CD4-positive, alpha-beta memory T cell (primary cell): ENCODE data around the gene SPOCK2. TPM values are rescaled to one million over a fixed set of nuclear protein-coding genes. Genes with fewer than 3 reads are reported as not detected.
"Not testable (repeated sequence)": the region's sequence is repeated elsewhere in the genome, so short reads cannot be mapped to it uniquely, and the experiment has no call there.

Experiments used
- CTCF ChIA-PET: fragments of 350-600 bp; sonication (Branson Sonifier 250); formaldehyde crosslinking; loops from one replicate; lab custom pipeline; 2021; ENCODE audit warnings: inconsistent platforms; ENCODE audit not compliant: partially characterized antibody; lab: Charles Lee
- POLR2A ChIA-PET: fragments of 350-600 bp; sonication (Branson Sonifier 250); formaldehyde crosslinking; loops from one replicate; lab custom pipeline; 2021; ENCODE audit not compliant: partially characterized antibody; lab: Charles Lee
- DNase-seq, 5 donors: peaks; one replicate each; pipeline versions ENCODE4 v3.0.0 to v3.0.0-alpha.2; 2020 to 2022; ENCODE audit warnings: mixed read lengths in 1 of 5
- H3K27ac ChIP-seq: one replicate; pipeline ENCODE4 v1.7.0; 2013; ENCODE audit warnings: low read depth, low read length
- H3K27me3 ChIP-seq: 2 replicates; pipeline ENCODE4 v1.7.0; 2013; ENCODE audit warnings: mild to moderate bottlenecking, low read length, moderate library complexity; ENCODE audit not compliant: insufficient read depth
- H3K36me3 ChIP-seq: 2 replicates; pipeline ENCODE4 v1.7.0; 2013; ENCODE audit warnings: mild to moderate bottlenecking, low read length, moderate library complexity; ENCODE audit not compliant: insufficient read depth
- H3K4me1 ChIP-seq: 2 replicates; pipeline ENCODE4 v1.7.0; 2013; ENCODE audit warnings: mild to moderate bottlenecking, low read length, moderate library complexity; ENCODE audit not compliant: insufficient read depth
- H3K4me3 ChIP-seq, 2 donors: one replicate each; pipeline ENCODE4 v1.7.0; 2013; ENCODE audit warnings: low read length in 2 of 2, mild to moderate bottlenecking in 1 of 2
- H3K9me3 ChIP-seq, 2 donors: one replicate each; pipeline ENCODE4 v1.7.0; 2013; ENCODE audit warnings: low read length in 2 of 2, control low read depth in 1 of 2; ENCODE audit not compliant: control insufficient read depth in 1 of 2
- H3K27ac Mint-ChIP-seq, 7 donors: one replicate each; pipeline ENCODE4 v1.8.0; 2020 to 2021; ENCODE audit warnings: mixed read lengths in 7 of 7, mild to moderate bottlenecking in 6 of 7, inconsistent platforms in 3 of 7, moderate library complexity in 3 of 7
- H3K27me3 Mint-ChIP-seq, 2 donors: one replicate each; pipeline ENCODE4 v1.8.0; 2020 to 2021; ENCODE audit warnings: mixed read lengths in 2 of 2
- H3K36me3 Mint-ChIP-seq, 2 donors: one replicate each; pipeline ENCODE4 v1.8.0; 2020 to 2021; ENCODE audit warnings: mixed read lengths in 2 of 2, inconsistent platforms in 1 of 2, mild to moderate bottlenecking in 1 of 2
- H3K4me1 Mint-ChIP-seq, 4 donors: one replicate each; pipeline ENCODE4 v1.8.0; 2020 to 2021; ENCODE audit warnings: mixed read lengths in 4 of 4, mild to moderate bottlenecking in 1 of 4
- H3K4me3 Mint-ChIP-seq, 8 donors: one replicate each; pipeline ENCODE4 v1.8.0; 2020 to 2021; ENCODE audit warnings: mixed read lengths in 8 of 8, mild to moderate bottlenecking in 7 of 8, moderate library complexity in 6 of 8, inconsistent platforms in 3 of 8
- H3K9me3 Mint-ChIP-seq, 8 donors: one replicate each; pipeline ENCODE4 v1.8.0; 2020 to 2021; ENCODE audit warnings: mixed read lengths in 8 of 8, mild to moderate bottlenecking in 5 of 8, inconsistent platforms in 3 of 8, moderate library complexity in 1 of 8
- intact Hi-C: fragments of 100-400 bp; cut with micrococcal nuclease; formaldehyde crosslinking; loops from one replicate; pipeline ENCODE4 v1.15.1; 2023
- polyA plus RNA-seq, 2 donors: library from polyadenylated mRNA; unstranded; fragments of 300-500 nt; fragmentation: Illumina TruSeq; gene quantifications; one replicate each; pipeline ENCODE4 v1.2.3, GENCODE V29; 2021
- total RNA-seq, 2 experiments: library from RNA; stranded (reverse); gene quantifications; one replicate each; pipeline ENCODE4 v1.2.3, GENCODE V29; 2021

SPOCK2 gene, protein sequence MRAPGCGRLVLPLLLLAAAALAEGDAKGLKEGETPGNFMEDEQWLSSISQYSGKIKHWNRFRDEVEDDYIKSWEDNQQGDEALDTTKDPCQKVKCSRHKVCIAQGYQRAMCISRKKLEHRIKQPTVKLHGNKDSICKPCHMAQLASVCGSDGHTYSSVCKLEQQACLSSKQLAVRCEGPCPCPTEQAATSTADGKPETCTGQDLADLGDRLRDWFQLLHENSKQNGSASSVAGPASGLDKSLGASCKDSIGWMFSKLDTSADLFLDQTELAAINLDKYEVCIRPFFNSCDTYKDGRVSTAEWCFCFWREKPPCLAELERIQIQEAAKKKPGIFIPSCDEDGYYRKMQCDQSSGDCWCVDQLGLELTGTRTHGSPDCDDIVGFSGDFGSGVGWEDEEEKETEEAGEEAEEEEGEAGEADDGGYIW
- 100 to 1,000 TPM; 552 to 556 TPM for total RNA-seq
- 100 to 1,000 TPM; 174 to 260 TPM for polyA plus RNA-seq

DNA sequence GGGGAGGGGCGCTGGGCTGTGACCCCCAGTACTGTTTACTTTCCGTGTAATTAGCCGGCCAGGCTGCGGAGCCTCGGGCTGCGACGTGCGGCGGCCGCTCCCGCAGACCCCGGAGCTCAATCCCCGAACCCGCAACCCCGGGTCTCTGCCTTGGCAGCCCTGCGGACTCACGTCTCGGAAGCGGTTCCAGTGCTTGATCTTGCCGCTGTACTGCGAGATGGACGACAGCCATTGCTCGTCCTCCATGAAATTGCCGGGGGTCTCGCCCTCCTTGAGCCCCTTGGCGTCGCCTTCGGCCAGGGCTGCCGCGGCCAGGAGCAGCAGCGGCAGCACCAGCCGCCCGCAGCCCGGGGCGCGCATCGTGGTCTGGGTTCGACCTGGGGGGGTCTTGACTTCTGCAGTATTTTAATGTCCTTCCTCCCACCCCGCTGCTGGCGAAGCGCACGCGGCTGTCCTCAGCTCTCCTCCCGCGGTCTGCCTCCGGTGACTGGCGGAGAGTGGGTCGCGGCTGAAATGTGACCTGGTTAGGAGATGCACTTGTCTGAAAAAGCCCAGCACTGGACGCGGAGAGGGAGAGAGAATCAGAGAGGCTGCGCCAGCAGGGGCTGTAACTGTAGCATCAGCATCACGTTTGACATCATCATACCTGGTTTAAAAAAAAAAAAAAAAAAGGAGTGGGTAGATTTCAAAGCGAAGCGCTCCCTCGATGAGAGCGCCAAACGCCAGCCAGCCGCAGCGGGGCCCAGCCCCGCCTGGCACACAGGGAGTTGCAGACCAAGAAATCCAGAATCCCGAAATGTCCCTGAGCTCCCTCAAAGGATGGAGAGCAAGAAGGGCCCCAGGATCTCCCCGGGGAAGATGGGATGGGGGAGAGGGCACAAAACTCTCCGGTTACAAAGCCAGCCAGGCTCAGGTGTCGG is at the start of gene SPOCK2:
SPOCK2 (minus strand) TSS at position 583 of the 920 bp plus-strand sequence; CDS start at position 360, 223 bp downstream.
- POLR2A ChIA-PET: interaction anchor here (0.6 to 14.0 kb wide), 39 partner anchors 9 to 1407 kb away, joined by 3 to 329 read pairs (median 6); partner anchors contain the start of genes ANAPC16, ASCC1, DDIT4 and DNAJB12

DNA sequence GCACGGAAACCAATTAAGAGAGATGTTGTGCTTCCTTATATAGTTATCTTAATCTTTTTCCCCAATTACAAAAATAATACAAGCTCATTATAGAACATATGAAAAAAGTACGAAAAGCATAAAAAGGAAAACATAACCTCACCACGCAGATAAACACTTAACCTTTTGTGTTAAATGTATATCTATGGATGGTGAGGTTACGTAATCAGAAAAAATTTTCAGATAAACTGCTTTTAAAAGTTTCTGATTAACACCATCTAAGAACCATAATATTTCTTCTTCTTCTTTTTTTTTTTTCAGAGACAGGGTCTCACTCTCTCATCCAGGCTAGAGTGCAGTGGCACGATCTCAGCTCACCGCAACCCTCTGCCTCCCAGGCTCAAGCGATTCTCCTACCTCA is 49.2 kb upstream of the SPOCK2 start:
- no peak for DNase-seq
- Histone ChIP-seq H3K9me3 (no peaks in the 10 kb centered on the region), H3K36me3 (no peaks in the 10 kb centered on the region), H3K27me3 (no peaks in the 10 kb centered on the region), H3K4me1 (peaks cover 25% of the 10 kb centered on the region), H3K27ac (no peak overlapping the region), H3K4me3 (no peak overlapping the region)
- H3K9me3 Mint-ChIP-seq: no peaks in the 10 kb centered on the region
- CTCF ChIA-PET: interaction anchor here (0.7 to 6.9 kb wide), 2 partner anchors 11 to 44 kb away, joined by 3 to 34 read pairs; no protein-coding TSS in a partner anchor
- H3K4me1 Mint-ChIP-seq: peaks cover 22 to 38% (median 31%) of the 10 kb centered on the region in 4 donors
- H3K27ac Mint-ChIP-seq: no peak overlapping the region
- POLR2A ChIA-PET: no interaction called here
- H3K36me3 Mint-ChIP-seq: peaks cover 7 to 9% of the 10 kb centered on the region in 2 donors
- intact Hi-C loops: no loop called here
- no peak overlapping the region for H3K4me3 Mint-ChIP-seq
- H3K27me3 Mint-ChIP-seq: no peaks in the 10 kb centered on the region

More for the DNA sequence above, at the start of gene SPOCK2:
- Mint-ChIP-seq H3K9me3 (peaks cover 0 to 5% (median 0%) of the 10 kb centered on the region in 8 donors), H3K27ac (peak within 1 kb of the TSS; percentile 97 to 100 (median 100)), H3K4me1 (peaks cover 39 to 66% (median 51%) of the 10 kb centered on the region in 4 donors), H3K4me3 (peak within 1 kb of the TSS; percentile 97 to 100 (median 100)), H3K27me3 (peaks cover 0 to 2% of the 10 kb centered on the region in 2 donors), H3K36me3 (peaks cover 25 to 47% of the 10 kb centered on the region in 2 donors)
- H3K36me3 ChIP-seq: peaks cover 30% of the 10 kb centered on the region
- peaks cover 56% of the 10 kb centered on the region for H3K4me1 ChIP-seq
- H3K9me3 ChIP-seq: no peaks in the 10 kb centered on the region
- DNase-seq: peak; percentile 84 to 91 (median 86)
- intact Hi-C loops: loop anchor here (1.0 to 10.0 kb wide), 5 partner anchors 9 to 343 kb away; no protein-coding TSS in a partner anchor
- peak within 1 kb of the TSS; percentile 94 for H3K27ac ChIP-seq
- CTCF ChIA-PET: interaction anchor here (0.7 to 4.1 kb wide), 19 partner anchors 9 to 249 kb away, joined by 3 to 24 read pairs (median 4); partner anchors contain the start of genes ANAPC16 and ASCC1
- no peaks in the 10 kb centered on the region for H3K27me3 ChIP-seq
- H3K4me3 ChIP-seq: peak within 1 kb of the TSS; percentile 82 to 98

DNA sequence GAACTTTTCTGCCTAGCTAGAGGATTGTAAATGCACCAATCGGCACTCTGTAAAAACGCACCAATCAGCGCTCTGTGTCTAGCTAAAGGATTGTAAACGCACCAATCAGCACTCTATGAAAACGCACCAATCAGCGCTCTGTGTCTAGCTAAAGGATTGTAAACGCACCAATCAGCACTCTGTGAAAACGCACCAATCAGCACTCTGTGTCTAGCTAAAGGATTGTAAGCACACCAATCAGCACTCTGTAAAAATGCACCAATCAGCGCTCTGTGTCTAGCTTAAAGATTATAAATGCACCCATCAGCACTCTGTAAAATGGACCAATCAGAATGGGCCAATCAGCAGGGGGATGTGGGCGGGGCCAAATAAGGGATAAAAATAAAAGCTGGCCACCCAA is 47.9 kb upstream of the SPOCK2 start:
- H3K27me3 ChIP-seq, DNase-seq, H3K4me3 Mint-ChIP-seq, H3K27me3 Mint-ChIP-seq, H3K36me3 ChIP-seq, intact Hi-C loops, H3K4me3 ChIP-seq, H3K27ac ChIP-seq, H3K9me3 ChIP-seq, H3K9me3 Mint-ChIP-seq: not testable (repeated sequence)
- H3K4me1 ChIP-seq: peaks cover 28% of the 10 kb centered on the region
- peaks cover 9 to 12% of the 10 kb centered on the region in 2 donors for H3K36me3 Mint-ChIP-seq
- H3K27ac Mint-ChIP-seq: peak overlapping the region in 3 of 7 donors; percentile 23 to 95 (median 36)
- CTCF ChIA-PET: interaction anchor here (0.6 to 6.9 kb wide), 6 partner anchors 9 to 240 kb away, joined by 3 to 34 read pairs (median 4); no protein-coding TSS in a partner anchor
- H3K4me1 Mint-ChIP-seq: peaks cover 24 to 38% (median 32%) of the 10 kb centered on the region in 4 donors
- POLR2A ChIA-PET: interaction anchor here (1.2 to 1.4 kb wide), 2 partner anchors 9 to 79 kb away, joined by 4 read pairs; no protein-coding TSS in a partner anchor

DNA sequence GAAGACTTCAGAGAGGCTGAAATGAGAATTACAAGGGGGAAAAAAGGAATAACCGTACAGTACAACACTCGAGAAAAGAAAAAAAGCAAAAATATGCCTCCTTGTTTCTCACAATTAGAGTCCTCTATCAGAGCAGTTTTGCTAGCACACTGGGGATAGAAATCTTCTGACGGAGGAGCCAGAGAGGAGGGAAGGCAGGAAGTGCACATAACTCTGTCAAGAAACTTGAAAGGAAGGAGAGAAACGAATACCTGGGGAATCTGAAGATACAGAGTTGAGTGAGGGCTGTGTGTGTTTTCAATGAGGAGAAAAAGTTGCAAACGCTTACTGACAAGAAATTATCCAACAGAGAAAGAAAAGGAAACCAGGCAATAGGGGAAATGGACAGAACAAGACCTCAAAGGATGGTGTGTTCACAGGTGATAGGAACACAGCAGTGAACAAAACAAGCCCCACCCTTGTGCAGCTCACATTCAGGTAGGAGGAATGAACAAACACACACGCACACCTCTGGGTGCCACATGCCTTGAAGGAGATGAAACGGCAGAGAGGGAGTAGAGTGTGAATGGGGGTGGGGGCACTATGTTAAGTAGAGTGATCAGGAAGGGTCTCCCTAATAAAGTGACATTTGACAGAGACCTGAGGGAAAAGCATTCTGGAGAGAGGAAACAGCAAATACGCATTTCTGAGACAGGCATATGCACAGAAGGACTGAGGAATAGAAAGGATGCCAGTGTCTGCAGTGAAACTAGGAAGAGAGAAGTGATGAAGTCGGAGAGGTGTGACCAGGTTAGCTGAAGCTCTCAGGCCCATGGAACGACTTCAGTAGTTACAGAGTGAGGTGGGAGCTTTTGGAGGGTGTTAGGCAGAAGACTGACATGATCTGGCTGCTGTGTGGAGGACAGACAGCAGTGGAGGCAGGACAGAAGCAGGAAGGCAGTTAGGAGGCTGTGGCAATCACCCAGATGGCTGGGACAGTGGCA is 46.7 kb upstream of the SPOCK2 start:
- Histone ChIP-seq H3K27me3 (no peaks in the 10 kb centered on the region), H3K4me3 (no peak overlapping the region), H3K9me3 (no peaks in the 10 kb centered on the region), H3K4me1 (peaks cover 28% of the 10 kb centered on the region), H3K27ac (peak overlapping the region; percentile 12), H3K36me3 (no peaks in the 10 kb centered on the region)
- intact Hi-C loops: no loop called here
- CTCF ChIA-PET: interaction anchor here (1.0 to 1.8 kb wide), 4 partner anchors 9 to 239 kb away, joined by 3 to 11 read pairs (median 8); no protein-coding TSS in a partner anchor
- Mint-ChIP-seq H3K27ac (peak overlapping the region; percentile 31 to 95 (median 83)), H3K36me3 (peaks cover 10 to 12% of the 10 kb centered on the region in 2 donors), H3K4me3 (peak overlapping the region in 7 of 8 donors; percentile 43 to 78 (median 61)), H3K4me1 (peaks cover 22 to 36% (median 30%) of the 10 kb centered on the region in 4 donors), H3K27me3 (no peaks in the 10 kb centered on the region), H3K9me3 (no peaks in the 10 kb centered on the region)
- DNase-seq: peak in 4 of 5 donors; percentile 10 to 18 (median 14)
- POLR2A ChIA-PET: interaction anchor here (1.4 kb wide), 1 partner anchor 80 kb away, joined by 4 read pairs; no protein-coding TSS in a partner anchor

DNA sequence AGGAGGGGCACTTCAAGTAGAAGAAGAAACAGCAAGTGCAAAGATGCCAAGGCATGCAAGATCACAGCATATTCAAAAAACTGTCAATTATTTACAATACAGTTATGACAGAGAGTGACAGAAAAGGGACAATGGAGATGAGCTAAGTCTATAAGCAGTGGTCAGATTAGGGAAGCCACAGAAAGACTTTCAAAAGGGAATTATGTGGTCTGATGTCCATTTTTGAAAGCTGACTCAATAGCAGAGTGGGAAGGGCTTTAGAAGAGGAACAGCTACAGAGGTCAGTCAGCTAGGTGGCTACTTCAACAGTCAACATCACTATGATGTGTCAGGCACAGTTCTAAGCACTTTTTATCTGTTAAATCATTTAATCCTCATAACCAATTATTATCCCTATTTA is 45.2 kb upstream of the SPOCK2 start:
- peak overlapping the region in 1 of 8 donors; percentile 11 for H3K4me3 Mint-ChIP-seq
- ChIA-PET CTCF (interaction anchor here (1.1 to 3.8 kb wide), 7 partner anchors 18 to 208 kb away, joined by 3 to 31 read pairs (median 5); no protein-coding TSS in a partner anchor), POLR2A (interaction anchor here (0.8 to 1.2 kb wide), 3 partner anchors 22 to 46 kb away, joined by 3 to 4 read pairs (median 3); no protein-coding TSS in a partner anchor)
- H3K9me3 Mint-ChIP-seq: no peaks in the 10 kb centered on the region
- H3K27me3 Mint-ChIP-seq: no peaks in the 10 kb centered on the region
- no peak overlapping the region for H3K27ac ChIP-seq
- H3K4me1 Mint-ChIP-seq: peaks cover 23 to 36% (median 28%) of the 10 kb centered on the region in 4 donors
- intact Hi-C loops: no loop called here
- H3K4me1 ChIP-seq: peaks cover 28% of the 10 kb centered on the region
- no peak overlapping the region for H3K4me3 ChIP-seq
- H3K27me3 ChIP-seq: no peaks in the 10 kb centered on the region
- peak overlapping the region in 5 of 7 donors; percentile 15 to 74 (median 45) for H3K27ac Mint-ChIP-seq
- no peaks in the 10 kb centered on the region for H3K9me3 ChIP-seq
- H3K36me3 Mint-ChIP-seq: peaks cover 12 to 14% of the 10 kb centered on the region in 2 donors
- no peaks in the 10 kb centered on the region for H3K36me3 ChIP-seq
- DNase-seq: no peak
